Fibroblast of the aortic adventitia (primary cell): ENCODE data around the gene LOC128125822. TPM values are rescaled to one million over a fixed set of nuclear protein-coding genes. Genes with fewer than 3 reads are reported as not detected.

Experiments
- DNase-seq: peaks from one replicate; pipeline ENCODE4 v3.0.0-alpha.2; 2010; ENCODE audit warnings: low read depth
- H3K4me3 ChIP-seq: 2 replicates; pipeline ENCODE4 v1.5.1; 2011; ENCODE audit warnings: low read depth, mild to moderate bottlenecking, control low read depth, low read length, moderate library complexity
- small RNA-seq: library from RNA; depleted of rRNA; stranded (forward); fragments of <200 nt; gene quantifications from one replicate; pipeline ENCODE3, GENCODE V24; 2012
- total RNA-seq: library from RNA; depleted of rRNA; stranded (reverse); fragments of >200 nt; gene quantifications from 2 replicates; pipeline ENCODE4 v1.2.3, GENCODE V29; 2012; ENCODE audit warnings: low replicate concordance
- TF ChIP-seq, protein P1 (sequence below): IDR thresholded peaks from 2 replicates; pipeline ENCODE4 v1.5.1; 2011; ENCODE audit warnings: mild to moderate bottlenecking, low read length, control low read depth, inconsistent platforms; ENCODE audit not compliant: insufficient read depth

Gene LOC128125822

GRCh38 chr6:63611560-63611959, 39.3 kb downstream of the LOC128125822 start:
- no peak for DNase-seq
- TF ChIP-seq, protein P1, sequence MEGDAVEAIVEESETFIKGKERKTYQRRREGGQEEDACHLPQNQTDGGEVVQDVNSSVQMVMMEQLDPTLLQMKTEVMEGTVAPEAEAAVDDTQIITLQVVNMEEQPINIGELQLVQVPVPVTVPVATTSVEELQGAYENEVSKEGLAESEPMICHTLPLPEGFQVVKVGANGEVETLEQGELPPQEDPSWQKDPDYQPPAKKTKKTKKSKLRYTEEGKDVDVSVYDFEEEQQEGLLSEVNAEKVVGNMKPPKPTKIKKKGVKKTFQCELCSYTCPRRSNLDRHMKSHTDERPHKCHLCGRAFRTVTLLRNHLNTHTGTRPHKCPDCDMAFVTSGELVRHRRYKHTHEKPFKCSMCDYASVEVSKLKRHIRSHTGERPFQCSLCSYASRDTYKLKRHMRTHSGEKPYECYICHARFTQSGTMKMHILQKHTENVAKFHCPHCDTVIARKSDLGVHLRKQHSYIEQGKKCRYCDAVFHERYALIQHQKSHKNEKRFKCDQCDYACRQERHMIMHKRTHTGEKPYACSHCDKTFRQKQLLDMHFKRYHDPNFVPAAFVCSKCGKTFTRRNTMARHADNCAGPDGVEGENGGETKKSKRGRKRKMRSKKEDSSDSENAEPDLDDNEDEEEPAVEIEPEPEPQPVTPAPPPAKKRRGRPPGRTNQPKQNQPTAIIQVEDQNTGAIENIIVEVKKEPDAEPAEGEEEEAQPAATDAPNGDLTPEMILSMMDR, result no peak
- no peak overlapping the region for H3K4me3 ChIP-seq

GRCh38 chr6:63615590-63615989, 43.3 kb downstream of the LOC128125822 start:
- no peak overlapping the region for H3K4me3 ChIP-seq
- TF ChIP-seq, protein P1, result no peak
- no peak for DNase-seq

Small RNA genes lying within 50 kb of the gene (small RNA-seq; reads per million reads assigned to genes)
- not detected for gene AL513043.1

Other genes starting within 250 kb of the LOC128125822 start
- 9.6 and 46.1 TPM in 2 replicates for gene PTP4A1, start within 50 bp of the LOC128125822 start, total RNA-seq
- gene PHF3, start 63.3 kb downstream of the LOC128125822 start, total RNA-seq, result 78.5 and 146 TPM in 2 replicates